K562 (cell line): ENCODE results near the gene TPRG1L. TPM values are rescaled to one million over a fixed set of nuclear protein-coding genes. Genes with fewer than 3 reads are reported as not detected.

ENCODE experiments used
- ATAC-seq: fragments of 200-7000 bp; cut with Tn5 transposase; 3 replicates; pipeline ENCODE4 v1.9.1; 2020; ENCODE audit warnings: moderate library complexity
- BruUV-seq: library from RNA; stranded (reverse); fragments of 400-500 nt; replicated peaks from 2 replicates; lab custom pipeline; 2021; lab: Mats Ljungman, UMichigan
- CTCF ChIA-PET: fragments of 300-600 bp; formaldehyde crosslinking; extraction: SDS; loops from one replicate; lab custom pipeline; 2021; ENCODE audit warnings: low intra/inter-chr PET ratio; lab: Yijun Ruan, JAX
- POLR2A ChIA-PET: fragments of 300-600, 350-650 bp; sonication (Branson Sonifier 250); formaldehyde crosslinking; extraction: SDS; loops from one replicate; lab custom pipeline; 2021; ENCODE audit warnings: antibody characterized with exemption, inconsistent platforms; lab: Yijun Ruan, JAX
- DNase-seq, 4 experiments: peaks; one replicate each; pipeline versions ENCODE4 v3.0.0 to v3.0.0-alpha.2; 2011 to 2018; ENCODE audit warnings: low spot score in 3 of 4, mixed read lengths in 3 of 4; ENCODE audit errors: extremely low read depth in 1 of 4
- FAIRE-seq: peaks from 2 replicates; lab custom pipeline; 2011; peaks lifted over from hg19 to GRCh38; lab: Jason Lieb, UNC
- H2AFZ ChIP-seq: 2 replicates; pipeline ENCODE4 v1.6.0; 2011; ENCODE audit warnings: low read depth, low read length, control low read depth, inconsistent platforms
- H3K27ac ChIP-seq: fragments of 200-600 bp; 3 replicates; pipeline ENCODE4 v1.8.0; 2011; ENCODE audit warnings: low read depth, mild to moderate bottlenecking, control low read depth, inconsistent platforms, low read length, moderate library complexity, mixed read lengths; ENCODE audit errors: extremely low read depth
- H3K27me3 ChIP-seq, 2 experiments: fragments of 300-600 bp in 1 of 2; 2 replicates in 1 of 2; 3 replicates in 1 of 2; pipeline versions ENCODE4 v1.6.0 to v1.8.0; 2011; ENCODE audit warnings: inconsistent platforms in 2 of 2, low read length in 2 of 2, mild to moderate bottlenecking in 1 of 2, mixed read lengths in 1 of 2, moderate library complexity in 1 of 2; ENCODE audit not compliant: control insufficient read depth in 2 of 2, insufficient read depth in 2 of 2
- H3K36me3 ChIP-seq: fragments of 300-600 bp; 3 replicates; pipeline ENCODE4 v1.8.0; 2011; ENCODE audit warnings: mild to moderate bottlenecking, low read length, inconsistent platforms; ENCODE audit not compliant: control insufficient read depth, insufficient read depth
- H3K4me1 ChIP-seq, 2 experiments: fragments of 200-600 bp in 1 of 2; replicated peaks in 1 of 2; 2 replicates in 1 of 2; 3 replicates in 1 of 2; pipeline versions ENCODE4 v1.5.1 to v1.8.0; 2011; ENCODE audit warnings: inconsistent platforms in 2 of 2, low read length in 2 of 2, mild to moderate bottlenecking in 1 of 2, mixed read lengths in 1 of 2, moderate library complexity in 1 of 2; ENCODE audit not compliant: control insufficient read depth in 2 of 2, insufficient read depth in 2 of 2
- H3K4me2 ChIP-seq: 2 replicates; pipeline ENCODE4 v1.6.1; 2011; ENCODE audit warnings: low read length, control low read depth, inconsistent platforms, mixed read lengths; ENCODE audit not compliant: insufficient read depth
- H3K4me3 ChIP-seq: fragments of 200-600 bp; sonication (generic), shearing (Covaris generic); 2 replicates; pipeline ENCODE4 v1.5.1; 2016; ENCODE audit warnings: control low read depth, inconsistent platforms
- H3K79me2 ChIP-seq: fragments of 200-600 bp; 3 replicates; pipeline ENCODE4 v1.8.0; 2011; ENCODE audit warnings: low read length, inconsistent platforms; ENCODE audit not compliant: control insufficient read depth, insufficient read depth
- H3K9ac ChIP-seq, 2 experiments: 2 replicates each; pipeline versions ENCODE4 v1.6.0 to v1.6.1; 2011; ENCODE audit warnings: low read depth in 2 of 2, low read length in 2 of 2, control low read depth in 1 of 2, inconsistent platforms in 1 of 2, mild to moderate bottlenecking in 1 of 2, mixed read lengths in 1 of 2; ENCODE audit not compliant: insufficient read depth in 1 of 2
- H3K9me1 ChIP-seq: one replicate; pipeline ENCODE4 v1.6.0; 2011; ENCODE audit warnings: inconsistent platforms, mild to moderate bottlenecking, low read length, moderate library complexity; ENCODE audit not compliant: control insufficient read depth, insufficient read depth
- H3K9me3 ChIP-seq: replicated peaks from 2 replicates; pipeline ENCODE4 v1.5.1; 2011; ENCODE audit warnings: low read depth, low read length, inconsistent platforms; ENCODE audit not compliant: control insufficient read depth, insufficient read depth
- H4K20me1 ChIP-seq: replicated peaks from 2 replicates; pipeline ENCODE4 v1.6.1; 2011; ENCODE audit warnings: low read length, inconsistent platforms, mixed read lengths; ENCODE audit not compliant: control insufficient read depth, insufficient read depth
- ASH1L ChIP-seq: fragments of 450-650 bp; IDR thresholded peaks from 2 replicates; pipeline ENCODE4 v1.6.1; 2018; ENCODE audit warnings: borderline replicate concordance, mild to moderate bottlenecking, low read depth; ENCODE audit not compliant: partially characterized antibody
- CREB1 ChIP-seq, 2 experiments: sonication (generic) in 1 of 2; formaldehyde crosslinking in 1 of 2; IDR thresholded peaks; 2 replicates each; pipeline versions ENCODE4 v1.6.1 to v1.8.0; 2012 to 2022; ENCODE audit warnings: inconsistent platforms in 1 of 2, mild to moderate bottlenecking in 1 of 2, missing genetic modification reagents in 1 of 2, moderate library complexity in 1 of 2
- ETV1 ChIP-seq: fragments of 450-650 bp; conservative IDR thresholded peaks from 2 replicates; pipeline ENCODE4 v1.6.1; 2016; ENCODE audit warnings: missing genetic modification characterization, control low read depth, low read depth, missing compliant biosample characterization
- LEF1 ChIP-seq: fragments of 450-650 bp; IDR thresholded peaks from 2 replicates; pipeline ENCODE4 v1.6.1; 2016; ENCODE audit warnings: mild to moderate bottlenecking
- RBM25 ChIP-seq: fragments of 200-400 bp; formaldehyde crosslinking; IDR thresholded peaks from 2 replicates; pipeline ENCODE4 v1.6.1; 2018; ENCODE audit warnings: low read length, low read depth, moderate library complexity; ENCODE audit not compliant: severe bottlenecking
- XRCC4 ChIP-seq: IDR thresholded peaks from one replicate; pipeline ENCODE4 v1.6.1; 2011; ENCODE audit not compliant: insufficient read depth, insufficient read length; ENCODE audit errors: extremely low read depth
- ZBTB17 ChIP-seq: fragments of 450-650 bp; formaldehyde crosslinking; IDR thresholded peaks from 2 replicates; pipeline ENCODE4 v1.4.0; 2020; ENCODE audit warnings: mild to moderate bottlenecking
- ZFP1 ChIP-seq: fragments of 450-650 bp; formaldehyde crosslinking; IDR thresholded peaks from 2 replicates; pipeline ENCODE4 v1.4.0; 2020; ENCODE audit warnings: mild to moderate bottlenecking, mixed read lengths
- ZNF12 ChIP-seq: sonication (generic); formaldehyde crosslinking; IDR thresholded peaks from 2 replicates; pipeline ENCODE4 v1.4.0; 2020; ENCODE audit warnings: mild to moderate bottlenecking, missing genetic modification reagents
- ZNF263 ChIP-seq: sonication (generic); formaldehyde crosslinking; IDR thresholded peaks from 2 replicates; pipeline ENCODE4 v1.8.0; 2022; ENCODE audit warnings: mild to moderate bottlenecking, missing genetic modification reagents, borderline replicate concordance
- ZNF695 ChIP-seq: fragments of 450-650 bp; formaldehyde crosslinking; IDR thresholded peaks from 2 replicates; pipeline ENCODE4 v1.4.0; 2020; ENCODE audit warnings: mild to moderate bottlenecking, moderate library complexity
- ZNF79 ChIP-seq: fragments of 250-450 bp; sonication (Bioruptor Pico); IDR thresholded peaks from 2 replicates; pipeline ENCODE4 v1.4.0; 2020; ENCODE audit warnings: low read depth, mild to moderate bottlenecking, moderate library complexity
- ZNF830 ChIP-seq: fragments of 250-450 bp; sonication (Bioruptor Pico); IDR thresholded peaks from 2 replicates; pipeline ENCODE4 v1.5.0; 2021; ENCODE audit warnings: mild to moderate bottlenecking
- WGBS: fragments of 100-300 bp; shearing (Covaris generic); methylation state at CpG from one replicate; pipeline ENCODE4 v1.1.6; 2016; ENCODE audit warnings: low coverage, mixed read lengths; ENCODE audit not compliant: insufficient coverage; ENCODE audit errors: missing lambda C conversion rate; 5-methylcytosine and 5-hydroxymethylcytosine counted together
- in situ Hi-C: fragments of 300-500 bp; cut with MboI; formaldehyde crosslinking; loops from 4 replicates; pipeline ENCODE4 v1.15.0; 2018; ENCODE audit warnings: inconsistent platforms, mixed read lengths
- intact Hi-C: fragments of 100-400 bp; cut with micrococcal nuclease; formaldehyde crosslinking; loops from 2 replicates; pipeline ENCODE4 v1.14.2; 2022
- polyA plus RNA-seq, 8 experiments: library from polyadenylated mRNA; depleted of rRNA in 4 of 8; stranded (reverse) in 5 of 8; unstranded in 3 of 8; fragments of >200 nt; fragmentation: Nextera tagmentation in 2 of 8; fragmentation: Illumina TruSeq in 1 of 8; extraction: Ambion mirVana in 2 of 8; extraction: Trizol in 1 of 8; gene quantifications; 2 replicates each; pipeline versions ENCODE4 v1.2.1 to v1.2.3, GENCODE V29; 2011 to 2014; ENCODE audit warnings: inconsistent platforms in 1 of 8, missing spikeins in 1 of 8
- total RNA-seq, 7 experiments: library from RNA; depleted of rRNA in 6 of 7; stranded (reverse); fragments of >200 nt in 6 of 7; fragmentation: Illumina TruSeq in 2 of 7; extraction: Trizol in 2 of 7; gene quantifications; 2 replicates each; pipeline versions ENCODE4 v1.2.1 to v1.2.3, GENCODE V29; 2011 to 2021; ENCODE audit warnings: low replicate concordance in 1 of 7
- TF ChIP-seq, protein P1 (sequence below): fragments of 450-650 bp; IDR thresholded peaks from 2 replicates; pipeline ENCODE4 v1.6.1; 2018; ENCODE audit warnings: mild to moderate bottlenecking, low read depth; ENCODE audit not compliant: partially characterized antibody
- TF ChIP-seq, protein P2 (sequence below): fragments of 250-450 bp; sonication (Bioruptor Pico); IDR thresholded peaks from 2 replicates; pipeline ENCODE4 v1.9.0; 2021; ENCODE audit warnings: mild to moderate bottlenecking

TPRG1L gene
- total and polyA plus RNA-seq, 9 of the 15 experiments (the other 6 are each of a cell fraction or from before 2014, with no cell fraction given), result 1.6 to 11.0 (median 6.2) TPM

DNA sequence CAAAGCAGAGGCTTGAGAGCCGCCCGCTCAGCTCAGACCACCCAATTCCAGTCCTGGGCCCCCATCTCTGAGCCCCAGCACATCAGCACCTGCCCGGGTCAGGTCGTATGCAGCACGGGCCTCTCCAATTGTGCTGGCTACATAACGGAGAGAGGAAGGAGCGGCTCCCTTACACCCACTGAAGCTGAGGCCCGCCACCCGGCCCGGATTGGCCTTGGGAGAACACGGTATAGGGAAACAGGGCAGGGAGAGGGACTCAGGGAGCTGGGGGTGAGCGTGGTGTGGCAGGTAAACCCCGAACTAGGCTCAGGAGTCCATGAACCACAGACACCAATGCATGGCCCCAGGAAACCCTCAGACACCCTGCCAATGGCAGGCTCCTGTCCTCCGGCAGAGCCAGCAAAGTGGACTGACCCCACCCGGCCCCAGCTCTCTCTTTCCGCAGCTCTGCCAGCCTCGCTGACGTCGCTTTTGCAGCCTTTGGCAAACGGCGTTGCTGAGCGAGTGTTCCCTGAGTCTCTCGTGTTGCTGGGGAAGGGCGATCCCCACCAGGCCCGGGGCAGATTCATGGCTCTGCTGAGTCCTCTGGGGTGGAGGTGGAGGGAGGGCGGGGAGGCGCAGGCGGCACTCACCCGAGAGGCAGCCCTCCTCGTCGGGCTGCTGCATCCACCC lies 30.0 kb upstream of the TPRG1L start:
- H3K4me2 ChIP-seq, result no peak overlapping the region
- no peak overlapping the region for H2AFZ ChIP-seq
- peak overlapping the region in 1 of 2 experiments; percentile 14; a peak in 1 of 4 replicates for H3K9ac ChIP-seq
- 12% methylated on average over 30 of the region's 31 CpGs for WGBS
- H3K4me1 ChIP-seq, result peaks cover 0 to 57% of the 10 kb centered on the region in 2 experiments; a peak in 3 of 5 replicates
- TF ChIP-seq LEF1, result no peak
- no peak for TF ChIP-seq ZNF79 (CRISPR knock-in tag)
- TF ChIP-seq ZNF830, result no peak
- TF ChIP-seq ETV1 (tag), result no peak
- no peak for TF ChIP-seq ZBTB17 (CRISPR knock-in tag)
- TF ChIP-seq CREB1 (IDR thresholded peaks at IDR 0.05), result no peak
- TF ChIP-seq CREB1 (CRISPR knock-in tag; IDR thresholded peaks at IDR 0.05), result no peak
- TF ChIP-seq, protein P1, sequence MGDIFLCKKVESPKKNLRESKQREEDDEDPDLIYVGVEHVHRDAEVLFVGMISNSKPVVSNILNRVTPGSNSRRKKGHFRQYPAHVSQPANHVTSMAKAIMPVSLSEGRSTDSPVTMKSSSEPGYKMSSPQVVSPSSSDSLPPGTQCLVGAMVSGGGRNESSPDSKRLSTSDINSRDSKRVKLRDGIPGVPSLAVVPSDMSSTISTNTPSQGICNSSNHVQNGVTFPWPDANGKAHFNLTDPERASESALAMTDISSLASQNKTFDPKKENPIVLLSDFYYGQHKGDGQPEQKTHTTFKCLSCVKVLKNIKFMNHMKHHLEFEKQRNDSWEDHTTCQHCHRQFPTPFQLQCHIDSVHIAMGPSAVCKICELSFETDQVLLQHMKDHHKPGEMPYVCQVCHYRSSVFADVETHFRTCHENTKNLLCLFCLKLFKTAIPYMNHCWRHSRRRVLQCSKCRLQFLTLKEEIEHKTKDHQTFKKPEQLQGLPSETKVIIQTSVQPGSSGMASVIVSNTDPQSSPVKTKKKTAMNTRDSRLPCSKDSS, result no peak
- TF ChIP-seq RBM25, result no peak
- TF ChIP-seq XRCC4, result no peak
- TF ChIP-seq ZNF695, result no peak
- TF ChIP-seq ZNF12, result no peak
- no peak for TF ChIP-seq ASH1L
- no peak for TF ChIP-seq ZNF263 (CRISPR knock-in tag)
- TF ChIP-seq, protein P2, sequence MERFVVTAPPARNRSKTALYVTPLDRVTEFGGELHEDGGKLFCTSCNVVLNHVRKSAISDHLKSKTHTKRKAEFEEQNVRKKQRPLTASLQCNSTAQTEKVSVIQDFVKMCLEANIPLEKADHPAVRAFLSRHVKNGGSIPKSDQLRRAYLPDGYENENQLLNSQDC (CRISPR knock-in tag), result no peak
- TF ChIP-seq ZFP1 (CRISPR knock-in tag), result no peak
- no peaks in the 10 kb centered on the region for H3K9me3 ChIP-seq
- CTCF ChIA-PET, result no interaction called here
- H3K4me3 ChIP-seq, result no peak overlapping the region
- in situ Hi-C loops (no loop called here), intact Hi-C loops (no loop called here)
- BruUV-seq, result no TSS peak
- FAIRE-seq (no peak), DNase-seq (no peak), ATAC-seq (no peak; the same call in 1 of the 3 replicates)
- peaks cover 46 to 79% of the 10 kb centered on the region in 2 experiments; a peak in 4 of 5 replicates for H3K27me3 ChIP-seq
- peaks cover 14% of the 10 kb centered on the region for H4K20me1 ChIP-seq
- POLR2A ChIA-PET, result no interaction called here
- no peaks in the 10 kb centered on the region for H3K36me3 ChIP-seq
- no peaks in the 10 kb centered on the region for H3K79me2 ChIP-seq
- H3K27ac ChIP-seq, result no peak overlapping the region
- H3K9me1 ChIP-seq, result no peaks in the 10 kb centered on the region
